Mucosa of rectum (tissue), 2 donors: ENCODE results near the gene SYNGAP1.

Experiments used
- H3K27ac ChIP-seq, 2 donors: one replicate each; pipeline ENCODE4 v1.7.0; 2013; ENCODE audit warnings: inconsistent platforms in 2 of 2, low read depth in 2 of 2, low read length in 2 of 2
- H3K27me3 ChIP-seq, 2 donors: one replicate each; pipeline ENCODE4 v1.7.0; 2013; ENCODE audit warnings: low read length in 2 of 2; ENCODE audit not compliant: control insufficient read depth in 2 of 2, insufficient read depth in 2 of 2
- H3K36me3 ChIP-seq, 2 donors: one replicate each; pipeline ENCODE4 v1.7.0; 2013; ENCODE audit warnings: low read length in 2 of 2; ENCODE audit not compliant: control insufficient read depth in 2 of 2, insufficient read depth in 2 of 2
- H3K4me1 ChIP-seq, 2 donors: one replicate each; pipeline ENCODE4 v1.7.0; 2013; ENCODE audit warnings: low read length in 2 of 2, mild to moderate bottlenecking in 1 of 2; ENCODE audit not compliant: control insufficient read depth in 2 of 2, insufficient read depth in 2 of 2
- H3K4me3 ChIP-seq, 2 donors: one replicate each; pipeline ENCODE4 v1.7.0; 2013; ENCODE audit warnings: low read length in 2 of 2
- H3K9ac ChIP-seq, 2 donors: one replicate each; pipeline ENCODE4 v1.7.0; 2013; ENCODE audit warnings: low read length in 2 of 2, low read depth in 1 of 2, mild to moderate bottlenecking in 1 of 2
- H3K9me3 ChIP-seq, 2 donors: one replicate each; pipeline ENCODE4 v1.7.0; 2013; ENCODE audit warnings: low read length in 2 of 2; ENCODE audit not compliant: control insufficient read depth in 2 of 2
- donor health status: healthy.
- donor health status: Normal muscosa, but diverticular disease.

The SYNGAP1 gene

GRCh38 chr6:33404884-33405283, 15.0 kb upstream of the SYNGAP1 start:
- H3K27ac ChIP-seq: no peak overlapping the region
- peaks cover 0 to 3% of the 10 kb centered on the region in 2 donors for H3K36me3 ChIP-seq
- H3K9me3 ChIP-seq: no peaks in the 10 kb centered on the region
- H3K27me3 ChIP-seq: no peaks in the 10 kb centered on the region
- H3K4me3 ChIP-seq: no peak overlapping the region
- H3K9ac ChIP-seq: no peak overlapping the region
- H3K4me1 ChIP-seq: peaks cover 5 to 7% of the 10 kb centered on the region in 2 donors

DNA sequence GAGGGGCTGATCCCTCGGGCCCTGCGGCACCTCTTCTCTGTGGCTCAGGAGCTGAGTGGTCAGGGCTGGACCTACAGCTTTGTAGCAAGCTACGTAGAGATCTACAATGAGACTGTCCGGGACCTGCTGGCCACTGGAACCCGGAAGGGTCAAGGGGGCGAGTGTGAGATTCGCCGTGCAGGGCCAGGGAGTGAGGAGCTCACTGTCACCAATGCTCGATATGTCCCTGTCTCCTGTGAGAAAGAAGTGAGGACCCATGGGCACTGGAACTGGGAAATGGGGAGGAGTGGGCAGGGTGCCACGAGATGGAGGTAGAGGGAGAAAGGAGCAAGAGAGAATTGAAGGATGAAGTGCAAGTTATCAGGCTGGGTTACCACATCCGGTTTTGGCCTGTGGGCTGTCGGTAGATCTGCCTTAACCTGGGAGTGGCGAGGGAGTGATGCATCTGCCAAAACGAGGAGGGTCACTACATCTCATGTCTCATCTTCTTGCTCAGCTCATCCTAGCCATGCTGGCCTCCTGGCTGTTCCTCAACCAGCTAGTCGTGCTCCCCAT, 14.4 kb upstream of the SYNGAP1 start:
- Histone ChIP-seq H3K4me1 (peaks cover 7 to 8% of the 10 kb centered on the region in 2 donors), H3K4me3 (no peak overlapping the region), H3K9me3 (no peaks in the 10 kb centered on the region), H3K27ac (no peak overlapping the region), H3K9ac (no peak overlapping the region), H3K36me3 (peaks cover 0 to 3% of the 10 kb centered on the region in 2 donors), H3K27me3 (no peaks in the 10 kb centered on the region)

DNA sequence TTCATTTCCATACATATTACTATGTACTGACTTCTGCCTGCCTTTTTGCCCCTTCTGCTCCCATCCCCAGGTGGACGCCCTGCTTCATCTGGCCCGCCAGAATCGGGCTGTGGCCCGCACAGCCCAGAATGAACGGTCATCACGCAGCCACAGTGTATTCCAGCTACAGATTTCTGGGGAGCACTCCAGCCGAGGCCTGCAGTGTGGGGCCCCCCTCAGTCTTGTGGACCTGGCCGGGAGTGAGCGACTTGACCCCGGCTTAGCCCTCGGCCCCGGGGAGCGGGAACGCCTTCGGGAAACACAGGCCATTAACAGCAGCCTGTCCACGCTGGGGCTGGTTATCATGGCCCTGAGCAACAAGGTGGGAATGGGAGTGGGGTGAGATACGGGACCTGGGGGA, 13.7 kb upstream of the SYNGAP1 start:
- H3K27ac ChIP-seq: no peak overlapping the region
- H3K4me1 ChIP-seq: peaks cover 7 to 8% of the 10 kb centered on the region in 2 donors
- no peaks in the 10 kb centered on the region for H3K27me3 ChIP-seq
- H3K36me3 ChIP-seq: peaks cover 0 to 3% of the 10 kb centered on the region in 2 donors
- H3K4me3 ChIP-seq: no peak overlapping the region
- H3K9ac ChIP-seq: no peak overlapping the region
- H3K9me3 ChIP-seq: no peaks in the 10 kb centered on the region

GRCh38 chr6:33407132-33407718, 12.6 kb upstream of the SYNGAP1 start:
- Histone ChIP-seq H3K4me3 (no peak overlapping the region), H3K9me3 (no peaks in the 10 kb centered on the region), H3K27me3 (no peaks in the 10 kb centered on the region), H3K27ac (no peak overlapping the region), H3K4me1 (peaks cover 7 to 11% of the 10 kb centered on the region in 2 donors), H3K9ac (no peak overlapping the region), H3K36me3 (peaks cover 0 to 4% of the 10 kb centered on the region in 2 donors)

DNA sequence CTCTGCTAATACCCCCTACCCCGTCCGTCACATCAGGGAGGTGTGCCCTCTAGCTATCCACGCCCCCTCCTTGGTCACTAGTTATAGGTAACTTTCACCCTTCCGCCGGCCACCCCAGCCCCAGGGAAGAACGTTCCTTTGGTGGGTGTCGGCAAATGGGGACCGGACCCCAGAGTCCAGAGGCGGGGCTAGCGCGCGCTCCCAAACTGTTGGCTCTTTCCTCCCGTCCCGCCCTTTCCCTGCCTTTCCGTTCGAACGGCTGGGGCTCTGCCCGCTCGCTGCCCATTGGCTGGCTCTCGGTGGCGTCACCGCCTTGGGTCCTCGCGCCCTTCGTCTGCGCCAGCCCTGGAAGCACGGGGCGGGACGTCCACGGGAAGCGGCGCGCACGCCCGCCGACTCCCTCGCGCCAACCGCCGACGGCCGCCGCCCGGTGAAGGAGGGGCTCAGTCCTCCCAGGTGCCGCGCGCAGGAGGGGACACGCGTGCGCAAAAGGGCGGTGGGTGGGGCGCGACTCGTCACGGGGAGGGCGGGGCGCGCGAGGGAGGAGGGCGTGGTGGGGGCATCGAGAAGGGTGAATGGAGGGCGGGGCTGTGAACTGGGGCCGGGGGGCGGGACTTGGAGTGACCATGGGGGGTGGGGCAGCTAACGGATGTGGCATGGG, 9.7 kb upstream of the SYNGAP1 start:
- peak overlapping the region; percentile 91 to 98 for H3K9ac ChIP-seq
- H3K9me3 ChIP-seq: no peaks in the 10 kb centered on the region
- peaks cover 23 to 26% of the 10 kb centered on the region in 2 donors for H3K36me3 ChIP-seq
- no peaks in the 10 kb centered on the region for H3K27me3 ChIP-seq
- H3K4me3 ChIP-seq: peak overlapping the region; percentile 86 to 95
- peaks cover 7 to 11% of the 10 kb centered on the region in 2 donors for H3K4me1 ChIP-seq
- H3K27ac ChIP-seq: peak overlapping the region; percentile 95 to 97

DNA sequence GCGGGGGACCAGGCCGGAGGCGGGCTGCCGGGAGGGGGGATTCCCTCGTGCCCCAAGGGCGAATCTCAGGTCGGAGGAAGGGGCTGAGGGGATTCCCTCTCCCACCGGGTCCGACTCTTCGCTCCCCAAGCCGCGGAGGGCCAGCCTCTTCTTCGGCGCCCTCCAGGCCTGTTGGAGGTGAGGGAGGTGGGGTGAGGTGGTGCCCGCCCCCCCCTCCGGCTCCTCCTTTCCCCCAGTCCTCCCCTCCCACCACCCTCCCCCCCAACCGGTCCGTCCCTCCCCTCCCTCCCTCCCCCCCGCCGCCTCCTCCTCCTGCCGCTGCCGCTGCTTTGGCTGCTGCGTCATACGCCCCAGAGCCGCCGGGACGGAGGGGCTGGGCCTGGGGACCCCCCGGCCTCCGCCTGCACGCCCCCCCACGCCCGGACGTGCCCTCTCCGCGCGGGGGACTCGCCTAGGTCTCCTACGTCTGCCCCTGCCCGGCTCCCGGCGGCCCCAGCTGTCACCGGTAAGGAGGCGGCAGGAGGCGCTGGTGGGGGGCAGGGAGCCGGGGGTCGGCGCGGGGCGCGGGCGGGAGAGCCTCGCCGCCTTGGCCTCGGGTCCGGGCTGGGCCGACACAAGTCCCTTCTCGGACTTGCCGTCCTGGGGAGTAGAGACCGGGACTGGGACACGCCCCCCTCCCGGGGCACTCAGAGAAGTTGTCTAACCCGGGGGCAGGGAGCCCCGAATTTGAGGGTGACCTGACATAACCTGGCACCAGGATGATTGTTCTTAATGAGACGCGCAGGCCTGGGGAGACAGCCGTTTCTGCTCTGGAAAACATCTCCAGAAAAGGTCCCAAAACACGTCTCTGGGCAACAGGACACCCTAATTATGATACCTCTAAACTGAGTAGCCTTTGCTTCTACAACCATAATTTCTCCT, 8.9 kb upstream of the SYNGAP1 start, which contains the start of gene PHF1:
TSS of gene PHF1 (plus strand) at position 304 of the 921 bp plus-strand sequence. CDS start 1,250 bp downstream, outside the sequence.
- peak within 1 kb of the TSS; percentile 91 to 98 for H3K9ac ChIP-seq
- peak within 1 kb of the TSS; percentile 86 to 95 for H3K4me3 ChIP-seq
- peaks cover 11 to 12% of the 10 kb centered on the region in 2 donors for H3K4me1 ChIP-seq
- H3K27ac ChIP-seq: peak within 1 kb of the TSS; percentile 95 to 97
- H3K36me3 ChIP-seq: peaks cover 31 to 33% of the 10 kb centered on the region in 2 donors
- no peaks in the 10 kb centered on the region for H3K9me3 ChIP-seq
- no peaks in the 10 kb centered on the region for H3K27me3 ChIP-seq

GRCh38 chr6:33411632-33412005, 8.2 kb upstream of the SYNGAP1 start:
- Histone ChIP-seq H3K4me1 (peaks cover 15 to 19% of the 10 kb centered on the region in 2 donors), H3K9ac (peak overlapping the region; percentile 83 to 89), H3K9me3 (no peaks in the 10 kb centered on the region), H3K27me3 (no peaks in the 10 kb centered on the region), H3K27ac (peak overlapping the region; percentile 87 to 92), H3K36me3 (peaks cover 31 to 39% of the 10 kb centered on the region in 2 donors), H3K4me3 (peak overlapping the region; percentile 70 to 84)

- H3K9me3 ChIP-seq: no peaks in the 10 kb centered on the region
These were observed 7.5 kb upstream of the SYNGAP1 start for GRCh38 chr6:33412140-33413009.

More at GRCh38 chr6:33412140-33413009, 7.5 kb upstream of the SYNGAP1 start:
- Histone ChIP-seq H3K4me3 (peak overlapping the region; percentile 29 to 41), H3K4me1 (peaks cover 22 to 27% of the 10 kb centered on the region in 2 donors), H3K36me3 (peaks cover 31 to 39% of the 10 kb centered on the region in 2 donors), H3K27me3 (no peaks in the 10 kb centered on the region), H3K27ac (no peak overlapping the region), H3K9ac (no peak overlapping the region)
